H1 (cell line): Measurements from ENCODE around the gene TNFRSF13B. TPM values are rescaled to one million over a fixed set of nuclear protein-coding genes. Genes with fewer than 3 reads are reported as not detected.

ENCODE experiments used
- CEBPB ChIP-seq: IDR thresholded peaks from 2 replicates; pipeline ENCODE4 v1.6.1; 2012; ENCODE audit warnings: low read depth, low read length
- CHD7 ChIP-seq: fragments of 300-600 bp; sonication (generic); IDR thresholded peaks from 2 replicates; pipeline ENCODE4 v1.7.1; 2012; ENCODE audit warnings: low read length, moderate library complexity, mild to moderate bottlenecking, inconsistent platforms; ENCODE audit not compliant: insufficient replicate concordance
- FOSL1 ChIP-seq: IDR thresholded peaks from 2 replicates; pipeline ENCODE4 v1.6.1; 2011; ENCODE audit warnings: mild to moderate bottlenecking, low read depth, low read length, moderate library complexity; ENCODE audit not compliant: insufficient read depth
- GABPA ChIP-seq: IDR thresholded peaks from 2 replicates; pipeline ENCODE4 v1.6.1; 2011; ENCODE audit warnings: mild to moderate bottlenecking, low read length, moderate library complexity, borderline replicate concordance; ENCODE audit not compliant: insufficient read depth
- MAFK ChIP-seq: IDR thresholded peaks from 2 replicates; pipeline ENCODE4 v1.6.1; 2012; ENCODE audit warnings: low read depth, mild to moderate bottlenecking, improper control_type of control experiment, low read length
- polyA plus RNA-seq, 7 experiments: library from polyadenylated mRNA; depleted of rRNA in 3 of 7; stranded (reverse) in 5 of 7; unstranded in 2 of 7; fragments of >200 nt in 5 of 7; fragments of 200-250 nt in 2 of 7; gene quantifications; 1 replicate in 5 of 7; 2 replicates in 1 of 7; 4 replicates in 1 of 7; pipeline versions ENCODE4 v1.2.1 to v1.2.3, GENCODE V29; 2011 to 2013; ENCODE audit warnings: missing spikeins in 2 of 7, mixed read lengths in 2 of 7
- total RNA-seq: library from RNA; stranded (reverse); fragmentation: NEBNext Ultra II Directional; extraction: Animal tissue kit (Norgen Biotek cat#: 25700); gene quantifications from 2 replicates; pipeline ENCODE4 v1.2.1, GENCODE V29; 2021

TNFRSF13B gene
- total and polyA plus RNA-seq, 2 of the 8 experiments (the other 6 are each of a cell fraction or from before 2014, with no cell fraction given): not detected

GRCh38 chr17:16976725-16977550 lies 5.0 kb upstream of the TNFRSF13B start (continued):
- TF ChIP-seq CHD7: no peak
- TF ChIP-seq MAFK: no peak
- no peak for TF ChIP-seq CEBPB
- TF ChIP-seq FOSL1: no peak
- no peak for TF ChIP-seq GABPA
